Right renal pelvis (tissue), 4 donors: ENCODE data around the gene MARK2. TPM values are rescaled to one million over a fixed set of nuclear protein-coding genes. Genes with fewer than 3 reads are reported as not detected.

Experiments used
- DNase-seq, 4 donors: peaks; one replicate each; pipeline ENCODE4 v3.0.0-alpha.2; 2013; ENCODE audit warnings: low read depth in 4 of 4, low spot score in 3 of 4, missing footprints in 1 of 4
- polyA plus RNA-seq, 4 donors: library from polyadenylated mRNA; unstranded; fragments of 120-200 nt; gene quantifications; one replicate each; pipeline ENCODE4 v1.2.1, GENCODE V29; 2013; ENCODE audit not compliant: insufficient read length in 4 of 4

Gene MARK2
- polyA plus RNA-seq, 4 donors = 31.5 to 39.5 (median 36.9) TPM

- no peak for DNase-seq
Observed at GRCh38 chr11:63906585-63906984, 67.7 kb downstream of the MARK2 start.

- DNase-seq = no peak
Observed at GRCh38 chr11:63907063-63907462, 68.2 kb downstream of the MARK2 start.

GRCh38 chr11:63907808-63908530, 69.1 kb downstream of the MARK2 start:
- no peak for DNase-seq

GRCh38 chr11:63908631-63909401, 69.9 kb downstream of the MARK2 start:
- no peak for DNase-seq

- no peak for DNase-seq
Observed at GRCh38 chr11:63909591-63910506, 70.9 kb downstream of the MARK2 start.

GRCh38 chr11:63910675-63911074, 71.8 kb downstream of the MARK2 start:
- no peak for DNase-seq

GRCh38 chr11:63911440-63911839, 72.5 kb downstream of the MARK2 start:
- DNase-seq = no peak

GRCh38 chr11:63911876-63912275, 73.0 kb downstream of the MARK2 start:
- no peak for DNase-seq

GRCh38 chr11:63912678-63913077, 73.8 kb downstream of the MARK2 start:
- no peak for DNase-seq

- no peak for DNase-seq
Observed at GRCh38 chr11:63913866-63914830, 75.2 kb downstream of the MARK2 start.

- no peak for DNase-seq
Observed at GRCh38 chr11:63914896-63915691, 76.2 kb downstream of the MARK2 start.

- DNase-seq = no peak
Observed at GRCh38 chr11:63915961-63916836, 77.3 kb downstream of the MARK2 start.

- no peak for DNase-seq
Observed at GRCh38 chr11:63916837-63917691, 78.2 kb downstream of the MARK2 start, which contains the start of gene RCOR2. TSS of gene RCOR2 (minus strand) at chr11:63917164. CDS start at chr11:63916456, 708 bp downstream.

GRCh38 chr11:63917692-63918506, 79.0 kb downstream of the MARK2 start:
- no peak for DNase-seq

- no peak for DNase-seq
Observed at GRCh38 chr11:63918507-63919191, 79.7 kb downstream of the MARK2 start.
